Right lobe of liver (tissue), 6 donors: Measurements from ENCODE around the gene U2AF1L4. TPM values are rescaled to one million over a fixed set of nuclear protein-coding genes. Genes with fewer than 3 reads are reported as not detected.

Source experiments
- ATAC-seq, 4 donors: fragments of 200-7000 bp; cut with Tn5 transposase; one replicate each; pipeline ENCODE4 v1.9.1; 2020; ENCODE audit warnings: mild to moderate bottlenecking in 4 of 4, moderate library complexity in 4 of 4
- DNase-seq, 3 donors: peaks; one replicate each; pipeline ENCODE4 v3.0.0-alpha.2; 2020
- H3K27ac ChIP-seq, 3 donors: fragments of 200-600 bp; one replicate each; pipeline ENCODE4 v1.8.0; 2022
- H3K27me3 ChIP-seq, 2 donors: fragments of 200-600 bp; one replicate each; pipeline ENCODE4 v1.8.0; 2022
- H3K36me3 ChIP-seq, 4 donors: fragments of 200-600 bp; sonication (generic) in 1 of 4; one replicate each; pipeline versions ENCODE4 v1.5.1 to v1.8.0; 2017 to 2022; ENCODE audit warnings: control low read depth in 1 of 4
- H3K4me1 ChIP-seq, 4 donors: fragments of 200-600 bp; sonication (generic) in 1 of 4; one replicate each; pipeline versions ENCODE4 v1.5.1 to v1.8.0; 2017 to 2022; ENCODE audit warnings: control low read depth in 1 of 4
- H3K4me3 ChIP-seq, 3 donors: fragments of 200-600 bp; one replicate each; pipeline ENCODE4 v1.8.0; 2022
- H3K9me3 ChIP-seq, 4 donors: fragments of 200-600 bp; sonication (generic) in 1 of 4; one replicate each; pipeline versions ENCODE4 v1.5.1 to v1.8.0; 2017 to 2022; ENCODE audit warnings: control low read depth in 1 of 4
- POLR2A ChIP-seq: fragments of 450-650 bp; IDR thresholded peaks from one replicate; pipeline ENCODE4 v1.6.1; 2017; ENCODE audit warnings: antibody characterized with exemption, mild to moderate bottlenecking
- WGBS: methylation state at CpG from one replicate; pipeline ENCODE4 v1.1.6; 2018; ENCODE audit warnings: low coverage, low lambda C conversion rate; ENCODE audit not compliant: insufficient coverage; ENCODE audit errors: missing lambda C conversion rate; 5-methylcytosine and 5-hydroxymethylcytosine counted together
- intact Hi-C, 2 donors: fragments of 100-400 bp; cut with DNase I; formaldehyde crosslinking; loops; one replicate each; pipeline versions ENCODE4 v1.11.2 to v1.14.1; 2022
- total RNA-seq, 6 experiments: library from RNA; depleted of rRNA in 2 of 6; stranded (reverse); fragments of >200 nt in 2 of 6; fragmentation: NEBNext Ultra II Directional in 3 of 6; extraction: Animal tissue kit (Norgen Biotek cat#: 25700) in 3 of 6; gene quantifications; one replicate each; pipeline versions ENCODE4 v1.1.0 to v1.2.4, GENCODE V29; 2016 to 2023
- TF ChIP-seq, protein P1 (sequence below), 4 donors: fragments of 200-600 bp in 3 of 4; fragments of 450-650 bp in 1 of 4; IDR thresholded peaks; one replicate each; pipeline versions ENCODE4 v1.5.1 to v1.8.0; 2016 to 2022; ENCODE audit warnings: antibody characterized with exemption in 4 of 4, mild to moderate bottlenecking in 2 of 4
- donor health status: DM: no; HTN: yes; CAD: no.
- donor health status: DM: no; HTN: no; CAD: no.
- donor health status: DM: no; HTN: no; CAD: no.
- donor health status: DM: no; HTN: yes; CAD: no.
- donor health status: DM: no; HTN: yes; CAD: no.

The U2AF1L4 gene
- total RNA-seq, 6 experiments from 2014 or later = 11.3 to 19.9 (median 17.5) TPM

- no peaks in the 10 kb centered on the region for H3K27me3 ChIP-seq
- peaks cover 0 to 29% (median 17%) of the 10 kb centered on the region in 4 donors for H3K4me1 ChIP-seq
- DNase-seq (peak; percentile 99 to 100 (median 99)), ATAC-seq (peak; percentile 76 to 87 (median 84))
- peak within 1 kb of the TSS; percentile 62 to 98 (median 86) for H3K4me3 ChIP-seq
- peak within 1 kb of the TSS; percentile 40 to 60 (median 59) for H3K27ac ChIP-seq
- under 1% methylated on average over 32 of the region's 45 CpGs for WGBS
- peaks cover 0 to 11% (median 4%) of the 10 kb centered on the region in 4 donors for H3K36me3 ChIP-seq
- no peaks in the 10 kb centered on the region for H3K9me3 ChIP-seq
- TF ChIP-seq, protein P1, sequence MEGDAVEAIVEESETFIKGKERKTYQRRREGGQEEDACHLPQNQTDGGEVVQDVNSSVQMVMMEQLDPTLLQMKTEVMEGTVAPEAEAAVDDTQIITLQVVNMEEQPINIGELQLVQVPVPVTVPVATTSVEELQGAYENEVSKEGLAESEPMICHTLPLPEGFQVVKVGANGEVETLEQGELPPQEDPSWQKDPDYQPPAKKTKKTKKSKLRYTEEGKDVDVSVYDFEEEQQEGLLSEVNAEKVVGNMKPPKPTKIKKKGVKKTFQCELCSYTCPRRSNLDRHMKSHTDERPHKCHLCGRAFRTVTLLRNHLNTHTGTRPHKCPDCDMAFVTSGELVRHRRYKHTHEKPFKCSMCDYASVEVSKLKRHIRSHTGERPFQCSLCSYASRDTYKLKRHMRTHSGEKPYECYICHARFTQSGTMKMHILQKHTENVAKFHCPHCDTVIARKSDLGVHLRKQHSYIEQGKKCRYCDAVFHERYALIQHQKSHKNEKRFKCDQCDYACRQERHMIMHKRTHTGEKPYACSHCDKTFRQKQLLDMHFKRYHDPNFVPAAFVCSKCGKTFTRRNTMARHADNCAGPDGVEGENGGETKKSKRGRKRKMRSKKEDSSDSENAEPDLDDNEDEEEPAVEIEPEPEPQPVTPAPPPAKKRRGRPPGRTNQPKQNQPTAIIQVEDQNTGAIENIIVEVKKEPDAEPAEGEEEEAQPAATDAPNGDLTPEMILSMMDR (IDR thresholded peaks at IDR 0.05) = peak in 2 of 4 donors; percentile 19 to 25
- TF ChIP-seq POLR2A = peak; percentile 93
- intact Hi-C loops = no loop called here
Observed at GRCh38 chr19:35748106-35749020, 3.1 kb upstream of the U2AF1L4 start, which contains the start of gene LIN37. Gene LIN37, plus strand, starts transcription at chr19:35748576. Its CDS starts 149 bp downstream, at chr19:35748725.

DNA sequence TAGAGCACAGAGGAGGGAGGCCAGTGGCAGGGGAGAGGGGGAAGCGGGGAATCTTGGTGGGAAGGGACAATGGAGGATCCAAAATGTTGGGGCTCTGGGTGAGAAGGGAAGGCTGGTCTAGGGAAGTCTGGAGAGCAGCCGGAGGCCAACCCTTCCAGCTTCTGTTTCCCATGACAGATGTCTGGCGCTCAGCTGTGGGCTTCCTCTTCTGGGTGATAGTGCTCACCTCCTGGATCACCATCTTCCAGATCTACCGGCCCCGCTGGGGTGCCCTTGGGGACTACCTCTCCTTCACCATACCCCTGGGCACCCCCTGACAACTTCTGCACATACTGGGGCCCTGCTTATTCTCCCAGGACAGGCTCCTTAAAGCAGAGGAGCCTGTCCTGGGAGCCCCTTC is 1.3 kb upstream of the U2AF1L4 start:
- Histone ChIP-seq H3K4me3 (no peak overlapping the region), H3K27me3 (no peaks in the 10 kb centered on the region), H3K9me3 (no peaks in the 10 kb centered on the region), H3K36me3 (no peaks in the 10 kb centered on the region), H3K27ac (no peak overlapping the region), H3K4me1 (peaks cover 0 to 29% (median 17%) of the 10 kb centered on the region in 4 donors)
- WGBS = no CpG with 5 or more reads among the region's 5 CpGs
- intact Hi-C loops = no loop called here
- DNase-seq = peak in 1 of 3 donors; percentile 29
- ATAC-seq = no peak
- TF ChIP-seq POLR2A = no peak
- TF ChIP-seq, protein P1 (IDR thresholded peaks at IDR 0.05) = no peak

DNA sequence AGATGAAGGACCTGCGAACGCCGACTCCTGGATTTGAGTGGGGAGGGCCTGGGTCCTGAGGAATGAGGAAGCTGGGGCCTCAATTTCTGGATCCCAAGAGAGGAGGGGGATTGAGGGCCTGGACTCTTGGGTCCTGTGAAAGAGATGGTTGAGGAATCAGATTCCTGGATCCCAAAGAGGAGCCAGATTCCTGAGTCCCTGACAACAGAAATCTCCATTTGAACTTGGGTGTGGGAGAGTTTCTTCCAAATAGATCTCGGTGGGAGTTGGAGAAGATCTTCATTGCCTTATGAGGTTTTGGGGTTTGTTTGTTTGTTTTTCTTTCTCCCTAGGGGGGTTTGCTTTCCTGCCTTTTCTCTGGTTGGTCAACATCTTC is 857 bp upstream of the U2AF1L4 start:
- 3% methylated on average over 4 of the region's 4 CpGs for WGBS
- ATAC-seq (no peak), DNase-seq (no peak)
- peak overlapping the region; percentile 80 to 95 (median 90) for H3K4me3 ChIP-seq
- H3K27ac ChIP-seq = peak overlapping the region in 2 of 3 donors; percentile 47 to 70
- H3K27me3 ChIP-seq = no peaks in the 10 kb centered on the region
- no peaks in the 10 kb centered on the region for H3K36me3 ChIP-seq
- peaks cover 0 to 30% (median 17%) of the 10 kb centered on the region in 4 donors for H3K4me1 ChIP-seq
- H3K9me3 ChIP-seq = no peaks in the 10 kb centered on the region
- TF ChIP-seq POLR2A = no peak
- TF ChIP-seq, protein P1 (IDR thresholded peaks at IDR 0.05) = no peak
- intact Hi-C loops = no loop called here

DNA sequence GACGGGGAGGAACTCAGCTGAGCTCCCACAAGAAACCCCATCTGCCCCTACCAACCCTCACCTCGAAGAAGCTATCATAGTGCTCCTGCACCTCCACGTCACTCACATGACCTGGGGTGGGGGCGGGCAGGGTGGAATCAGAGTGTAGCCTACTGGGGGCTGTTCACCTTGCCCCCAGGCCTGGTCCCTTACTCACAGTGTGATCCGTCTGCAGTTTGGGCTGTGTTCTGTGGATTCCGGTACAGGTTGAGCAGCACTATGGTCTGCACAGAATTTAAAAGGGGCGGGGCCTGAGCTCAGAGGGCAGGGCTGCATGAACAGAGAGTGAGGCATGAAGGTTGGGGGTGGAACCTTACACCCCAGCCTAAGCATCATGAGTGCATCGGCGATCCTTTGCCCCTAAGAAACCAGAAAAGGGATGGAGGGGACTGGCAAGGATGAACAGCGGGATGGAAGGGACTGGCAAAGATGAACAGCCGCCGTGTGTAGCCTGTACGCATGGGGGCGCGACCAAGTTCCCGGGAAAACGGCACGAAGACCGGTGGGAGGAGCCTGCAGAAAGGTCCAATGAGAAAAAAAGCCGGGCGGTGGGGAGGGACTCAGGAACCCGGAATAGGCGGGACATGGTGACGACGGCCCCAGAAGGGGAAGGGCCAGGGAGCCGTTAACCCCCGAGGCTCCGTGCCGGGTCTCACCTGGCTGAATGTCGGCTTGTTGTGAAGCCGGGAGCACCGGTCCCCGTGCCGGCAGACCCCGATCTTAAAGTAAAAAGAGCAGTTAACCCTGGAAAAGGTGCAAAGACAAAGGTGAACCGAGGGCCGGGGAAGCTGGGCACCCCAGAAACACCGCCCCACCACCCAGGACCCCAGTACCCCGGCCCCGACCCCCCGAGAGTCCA is 539 bp downstream of the U2AF1L4 start:
- H3K9me3 ChIP-seq = no peaks in the 10 kb centered on the region
- no peaks in the 10 kb centered on the region for H3K27me3 ChIP-seq
- ATAC-seq = peak; percentile 66 to 74 (median 69)
- intact Hi-C loops = no loop called here
- peak overlapping the region; percentile 99 for H3K27ac ChIP-seq
- peak overlapping the region; percentile 80 to 95 (median 90) for H3K4me3 ChIP-seq
- WGBS = 4% methylated on average over 39 of the region's 41 CpGs
- TF ChIP-seq POLR2A = no peak
- TF ChIP-seq, protein P1 (IDR thresholded peaks at IDR 0.05) = peak; percentile 27 to 39 (median 35)
- DNase-seq = peak; percentile 96 to 98 (median 97)
- peaks cover 0 to 35% (median 17%) of the 10 kb centered on the region in 4 donors for H3K4me1 ChIP-seq
- H3K36me3 ChIP-seq = no peaks in the 10 kb centered on the region
